Measurements from ENCODE around the gene FAM171A1.

DNA sequence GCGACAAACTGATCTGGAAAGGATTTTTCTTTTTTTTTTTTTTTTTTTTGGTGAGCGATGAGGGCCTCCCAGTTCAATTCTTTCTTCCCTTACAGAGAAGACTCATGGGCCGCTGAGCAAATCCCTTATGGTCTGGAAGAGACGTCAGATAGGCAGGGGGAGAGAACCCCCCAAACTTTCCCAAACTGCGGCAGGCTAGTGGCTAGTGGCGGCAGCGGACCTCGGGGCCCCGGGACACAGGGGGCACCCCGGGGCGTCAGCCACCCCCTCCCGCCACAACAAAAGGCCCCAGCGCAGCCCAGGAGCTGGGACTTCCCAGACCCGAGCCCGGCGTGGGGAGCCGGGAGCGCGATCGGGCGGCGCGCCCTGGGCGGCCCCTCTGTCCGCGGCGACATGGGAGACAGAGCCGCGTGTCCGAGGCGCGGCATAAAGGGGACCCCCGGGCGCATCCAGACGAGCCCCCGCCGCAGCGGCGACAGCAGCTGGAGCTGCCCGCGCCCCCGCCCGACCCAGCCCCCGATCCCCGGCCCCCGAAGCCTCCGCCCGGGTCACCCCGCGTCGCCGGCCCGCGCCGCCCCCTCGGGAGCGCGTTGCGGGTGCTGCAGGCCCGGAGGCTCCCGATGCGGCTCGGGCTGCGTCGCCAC is 755 bp downstream of the FAM171A1 start:
- TF ChIP-seq CTCF (IDR thresholded peaks at IDR 0.05) (no peak), EZH2 (IDR thresholded peaks at IDR 0.05; ENCODE audit: borderline replicate concordance, insufficient read depth, low read depth, low read length, poor library complexity, severe bottlenecking) (no peak)
